Measurements from ENCODE around the gene COPE.

COPE gene

DNA sequence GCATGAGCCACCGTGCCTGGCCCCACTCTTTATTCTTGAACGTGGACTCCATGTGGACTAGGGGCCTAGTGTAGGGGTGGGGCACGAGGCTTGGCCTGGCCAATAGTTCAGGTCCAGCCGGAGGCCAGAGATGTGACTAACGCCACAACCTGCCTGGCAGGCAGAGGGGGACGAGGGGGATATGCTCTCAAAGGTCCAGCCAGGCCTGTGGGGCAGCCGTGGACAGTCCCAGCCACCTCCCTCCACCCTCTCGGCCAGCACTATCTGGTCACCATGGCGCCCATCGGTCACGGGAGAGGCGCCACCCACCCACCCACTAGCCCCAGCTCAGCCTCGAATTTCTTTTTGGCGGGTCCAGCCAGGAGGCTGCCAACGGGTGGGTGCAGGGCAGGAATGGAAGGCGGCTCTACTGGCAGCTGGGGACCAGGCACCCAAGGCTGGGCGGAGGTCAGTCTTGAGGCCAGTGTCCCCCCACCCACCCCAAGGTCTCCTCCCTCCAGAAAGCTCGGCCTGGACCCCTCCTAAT, 21.0 kb downstream of the COPE start:
- H3K4me3 ChIP-seq (ENCODE audit: control insufficient read depth, low read depth, low read length), result no peak overlapping the region
- DNase-seq (ENCODE audit: low read depth), result no peak
- TF ChIP-seq, protein P1, sequence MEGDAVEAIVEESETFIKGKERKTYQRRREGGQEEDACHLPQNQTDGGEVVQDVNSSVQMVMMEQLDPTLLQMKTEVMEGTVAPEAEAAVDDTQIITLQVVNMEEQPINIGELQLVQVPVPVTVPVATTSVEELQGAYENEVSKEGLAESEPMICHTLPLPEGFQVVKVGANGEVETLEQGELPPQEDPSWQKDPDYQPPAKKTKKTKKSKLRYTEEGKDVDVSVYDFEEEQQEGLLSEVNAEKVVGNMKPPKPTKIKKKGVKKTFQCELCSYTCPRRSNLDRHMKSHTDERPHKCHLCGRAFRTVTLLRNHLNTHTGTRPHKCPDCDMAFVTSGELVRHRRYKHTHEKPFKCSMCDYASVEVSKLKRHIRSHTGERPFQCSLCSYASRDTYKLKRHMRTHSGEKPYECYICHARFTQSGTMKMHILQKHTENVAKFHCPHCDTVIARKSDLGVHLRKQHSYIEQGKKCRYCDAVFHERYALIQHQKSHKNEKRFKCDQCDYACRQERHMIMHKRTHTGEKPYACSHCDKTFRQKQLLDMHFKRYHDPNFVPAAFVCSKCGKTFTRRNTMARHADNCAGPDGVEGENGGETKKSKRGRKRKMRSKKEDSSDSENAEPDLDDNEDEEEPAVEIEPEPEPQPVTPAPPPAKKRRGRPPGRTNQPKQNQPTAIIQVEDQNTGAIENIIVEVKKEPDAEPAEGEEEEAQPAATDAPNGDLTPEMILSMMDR (IDR thresholded peaks at IDR 0.05; ENCODE audit: control insufficient read depth, insufficient read depth, low read depth, low read length, missing control alignments), result no peak

DNA sequence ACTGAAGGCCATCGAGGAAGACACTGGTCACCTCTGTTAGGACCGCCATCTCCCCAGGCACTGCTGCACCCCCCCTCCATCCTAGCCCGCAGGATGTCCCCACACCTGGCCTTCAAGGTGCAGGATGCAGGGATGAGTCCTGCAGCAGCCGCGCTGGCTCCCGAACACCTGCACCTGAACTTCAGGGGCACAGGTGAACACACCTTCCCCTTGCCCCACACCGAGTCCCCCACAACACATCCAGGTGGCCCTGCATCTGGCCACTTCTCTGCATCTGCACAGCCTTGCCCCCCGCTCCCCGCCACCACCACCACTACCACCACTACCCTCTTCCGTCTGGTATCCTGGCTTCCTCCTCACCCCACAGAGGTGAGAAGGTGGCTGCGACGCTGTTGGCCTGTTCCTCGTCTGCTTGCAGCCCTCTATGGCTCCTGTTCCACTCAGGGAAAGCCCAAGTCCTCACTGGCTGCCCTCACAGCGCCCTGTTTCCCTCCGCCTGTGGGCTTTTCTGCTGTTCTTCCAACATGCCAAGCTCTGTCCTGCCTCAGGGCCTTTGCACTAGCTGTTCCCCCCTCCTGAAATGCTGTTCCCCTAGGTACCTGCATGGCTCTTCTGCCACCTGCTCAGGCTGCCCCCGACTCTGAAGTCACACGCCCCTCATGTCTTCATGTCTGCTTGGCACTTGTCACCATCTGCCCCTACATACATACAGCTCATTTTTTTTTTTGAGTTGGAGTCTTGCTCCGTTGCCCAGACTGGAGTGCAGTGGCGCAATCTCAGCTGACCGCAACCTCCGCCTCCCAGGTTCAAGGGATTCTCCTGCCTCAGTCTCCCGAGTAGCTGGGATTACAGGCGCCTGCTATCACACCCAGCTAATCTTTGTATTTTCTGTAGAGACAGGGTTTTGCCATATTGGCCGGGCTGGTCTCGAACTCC, 21.8 kb downstream of the COPE start:
- DNase-seq (ENCODE audit: low read depth), result no peak
- TF ChIP-seq, protein P1 (IDR thresholded peaks at IDR 0.05; ENCODE audit: control insufficient read depth, insufficient read depth, low read depth, low read length, missing control alignments), result no peak
- H3K4me3 ChIP-seq (ENCODE audit: control insufficient read depth, low read depth, low read length), result no peak overlapping the region

DNA sequence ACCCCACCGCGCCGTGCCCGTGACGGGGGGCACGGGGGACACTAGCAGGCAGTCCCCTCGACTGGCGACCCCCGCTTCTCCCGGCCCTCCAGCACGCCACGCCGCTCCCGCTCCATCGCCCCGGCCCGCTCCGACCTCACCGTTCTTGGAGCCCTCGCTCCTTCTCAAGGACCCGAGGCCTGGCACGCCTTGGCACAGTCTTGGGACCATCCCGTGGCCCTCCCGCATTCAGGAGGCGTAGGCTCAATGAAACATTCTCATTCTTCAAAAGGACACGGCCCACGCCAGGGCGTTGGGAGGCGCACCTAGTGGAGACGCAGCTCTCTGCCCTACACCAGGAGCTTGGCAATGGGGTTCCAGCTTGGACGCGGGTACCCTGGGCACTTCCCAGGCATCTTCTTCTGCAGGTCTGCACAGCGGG, 22.8 kb downstream of the COPE start:
- H3K4me3 ChIP-seq (ENCODE audit: control insufficient read depth, low read depth, low read length), result peak overlapping the region; percentile 3
- no peak for DNase-seq (ENCODE audit: low read depth)
- TF ChIP-seq, protein P1 (IDR thresholded peaks at IDR 0.05; ENCODE audit: control insufficient read depth, insufficient read depth, low read depth, low read length, missing control alignments), result no peak

DNA sequence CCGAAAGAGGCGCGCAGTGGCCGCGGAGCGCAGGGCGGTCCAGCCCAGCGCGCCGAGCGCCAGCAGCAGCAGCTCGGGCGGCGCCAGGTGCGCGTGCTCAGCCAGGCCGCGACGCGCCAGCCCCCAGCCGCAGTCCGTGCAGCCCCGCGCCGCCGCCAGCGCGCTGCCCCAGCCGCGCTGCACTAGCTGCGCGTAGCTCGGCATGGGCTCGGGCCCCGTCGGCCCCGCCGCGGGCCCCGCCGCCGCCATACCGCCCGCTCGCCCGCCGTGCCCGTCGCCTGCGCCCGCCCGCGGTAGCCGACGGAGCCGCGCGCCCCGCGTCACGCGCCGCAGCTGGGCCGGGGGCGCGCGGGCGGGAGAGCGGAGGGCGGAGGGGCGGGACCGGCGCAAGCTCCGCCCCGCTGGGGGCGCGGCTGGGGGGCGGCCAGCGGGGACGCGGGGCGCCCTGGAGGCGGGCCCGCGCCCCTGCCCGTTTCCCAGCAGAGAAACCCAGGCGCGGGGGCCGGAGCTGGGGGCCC, 23.3 kb downstream of the COPE start, which contains the start of gene CERS1:
TSS of gene CERS1 (minus strand) at position 335 of the 518 bp plus-strand sequence. CDS start at position 249, 86 bp downstream.
- H3K4me3 ChIP-seq (ENCODE audit: control insufficient read depth, low read depth, low read length), result peak within 1 kb of the TSS; percentile 51
- no peak for DNase-seq (ENCODE audit: low read depth)
- TF ChIP-seq, protein P1 (IDR thresholded peaks at IDR 0.05; ENCODE audit: control insufficient read depth, insufficient read depth, low read depth, low read length, missing control alignments), result no peak

DNA sequence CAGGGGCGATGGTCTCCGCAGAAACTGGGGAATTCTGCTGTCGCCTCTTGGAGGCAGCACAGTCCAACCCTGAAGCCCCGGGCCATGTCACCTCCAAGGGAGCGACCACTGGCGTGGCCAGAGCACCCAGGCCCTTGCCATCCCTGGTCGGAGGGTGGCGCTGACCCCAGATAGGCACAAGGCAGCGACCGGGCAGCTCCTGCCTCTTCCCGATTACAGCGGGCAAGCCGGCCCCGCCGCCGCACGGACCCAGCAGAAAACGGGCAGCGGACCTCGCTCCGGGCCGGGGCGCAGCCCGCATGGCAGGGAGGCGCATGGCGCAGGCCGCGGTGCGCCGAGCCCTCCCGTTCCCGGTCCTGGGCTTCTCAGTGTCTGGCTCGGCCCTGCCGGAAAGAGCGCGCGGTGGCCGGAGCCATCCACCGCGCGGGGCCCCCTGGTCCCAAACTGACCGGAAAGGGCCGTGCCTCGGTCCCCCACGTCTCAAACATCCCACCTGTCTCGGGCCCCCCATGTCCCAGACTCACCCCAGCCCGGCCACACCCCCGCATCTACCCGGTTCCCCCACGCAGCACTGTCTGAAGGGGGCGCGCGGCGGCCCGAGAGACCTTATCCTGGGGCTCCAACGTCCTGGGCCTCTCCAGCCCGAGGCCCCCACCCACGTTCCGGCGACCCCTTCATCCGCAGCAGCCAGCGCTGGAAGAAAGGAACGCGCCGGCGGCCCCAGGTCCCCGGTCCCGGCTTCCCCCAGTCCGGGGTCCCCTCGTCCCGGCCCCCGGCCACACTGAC, 24.0 kb downstream of the COPE start:
- TF ChIP-seq, protein P1 (IDR thresholded peaks at IDR 0.05; ENCODE audit: control insufficient read depth, insufficient read depth, low read depth, low read length, missing control alignments), result peak; percentile 53
- peak overlapping the region; percentile 51 for H3K4me3 ChIP-seq (ENCODE audit: control insufficient read depth, low read depth, low read length)
- DNase-seq (ENCODE audit: low read depth), result no peak
